H54 (cell line): ENCODE results near the gene RUFY2.
"Not testable (repeated sequence)": the region's sequence is repeated elsewhere in the genome, so short reads cannot be mapped to it uniquely, and the experiment has no call there.

Experiments used
- DNase-seq: peaks from one replicate; pipeline ENCODE4 v3.0.0; 2011; ENCODE audit warnings: low spot score, mixed read lengths; ENCODE audit not compliant: insufficient read length
- FAIRE-seq: peaks from 3 replicates; lab custom pipeline; 2011; peaks lifted over from hg19 to GRCh38; lab: Jason Lieb, UNC
- POLR2A ChIP-seq: IDR thresholded peaks from 2 replicates; pipeline ENCODE4 v1.6.1; 2011; ENCODE audit warnings: low read depth, mild to moderate bottlenecking, low read length

Gene RUFY2, protein sequence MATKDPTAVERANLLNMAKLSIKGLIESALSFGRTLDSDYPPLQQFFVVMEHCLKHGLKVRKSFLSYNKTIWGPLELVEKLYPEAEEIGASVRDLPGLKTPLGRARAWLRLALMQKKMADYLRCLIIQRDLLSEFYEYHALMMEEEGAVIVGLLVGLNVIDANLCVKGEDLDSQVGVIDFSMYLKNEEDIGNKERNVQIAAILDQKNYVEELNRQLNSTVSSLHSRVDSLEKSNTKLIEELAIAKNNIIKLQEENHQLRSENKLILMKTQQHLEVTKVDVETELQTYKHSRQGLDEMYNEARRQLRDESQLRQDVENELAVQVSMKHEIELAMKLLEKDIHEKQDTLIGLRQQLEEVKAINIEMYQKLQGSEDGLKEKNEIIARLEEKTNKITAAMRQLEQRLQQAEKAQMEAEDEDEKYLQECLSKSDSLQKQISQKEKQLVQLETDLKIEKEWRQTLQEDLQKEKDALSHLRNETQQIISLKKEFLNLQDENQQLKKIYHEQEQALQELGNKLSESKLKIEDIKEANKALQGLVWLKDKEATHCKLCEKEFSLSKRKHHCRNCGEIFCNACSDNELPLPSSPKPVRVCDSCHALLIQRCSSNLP

DNA sequence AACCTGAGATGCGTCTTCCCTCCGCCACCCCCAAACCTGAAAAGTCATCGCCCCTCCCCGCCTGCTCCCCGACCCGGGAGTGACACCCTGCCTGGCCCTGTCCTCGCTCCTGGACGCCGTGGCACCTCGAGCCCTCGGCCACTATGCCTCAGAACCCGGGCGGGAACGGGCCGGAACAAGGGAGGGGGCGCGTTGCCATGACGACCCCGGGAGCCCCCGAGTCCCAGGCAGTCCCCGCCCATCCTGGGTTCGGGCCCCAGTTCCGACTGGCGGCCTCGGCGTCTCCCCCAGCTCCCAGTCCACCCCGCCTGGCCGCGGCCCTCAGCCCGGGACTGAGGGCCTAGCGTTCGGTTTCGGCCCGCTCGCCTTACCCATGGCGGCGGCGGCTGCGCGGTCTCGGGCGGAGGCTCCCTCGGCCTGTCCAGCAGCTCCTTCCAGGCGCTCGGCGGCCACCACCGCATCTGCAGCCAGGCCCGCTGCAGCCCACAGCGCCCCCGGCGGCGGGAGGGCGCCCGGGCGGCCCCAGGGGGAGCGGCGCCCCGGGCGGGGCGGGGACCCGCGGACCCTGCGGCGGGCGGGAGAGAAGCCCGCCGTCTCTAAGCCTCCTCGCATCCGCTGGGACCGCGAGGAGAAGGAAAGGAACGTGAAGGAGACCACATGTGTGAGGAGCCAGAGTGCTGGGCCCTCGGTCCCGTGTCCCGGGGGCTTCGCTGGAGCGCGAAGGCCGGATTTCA, at the start of gene RUFY2:
Gene RUFY2, minus strand, starts transcription at position 463 of the 734 bp plus-strand sequence. Its CDS starts 88 bp downstream, at position 375.
- peak; percentile 91 for DNase-seq
- no peak for FAIRE-seq
- peak; percentile 58 for TF ChIP-seq POLR2A

DNA sequence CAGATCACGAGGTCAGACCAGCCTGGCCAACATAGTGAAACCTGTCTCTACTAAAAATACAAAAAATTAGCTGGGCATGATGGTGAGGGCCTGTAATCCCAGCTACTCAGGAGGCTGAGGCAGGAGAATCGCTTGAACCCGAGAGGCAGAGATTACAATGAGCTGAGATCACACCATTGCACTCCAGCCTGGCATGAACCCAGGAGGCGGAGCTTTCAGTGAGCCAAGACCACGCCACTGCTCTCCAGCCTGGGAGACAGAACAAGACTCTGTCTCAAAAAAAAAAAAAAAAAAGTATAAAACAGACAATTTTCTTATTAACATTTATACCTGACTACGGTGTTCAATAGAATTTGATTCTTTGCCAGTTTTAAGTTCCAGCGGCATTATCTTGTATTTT, 42.6 kb upstream of the RUFY2 start:
- peak; percentile 91 for FAIRE-seq
- not testable (repeated sequence) for DNase-seq

DNA sequence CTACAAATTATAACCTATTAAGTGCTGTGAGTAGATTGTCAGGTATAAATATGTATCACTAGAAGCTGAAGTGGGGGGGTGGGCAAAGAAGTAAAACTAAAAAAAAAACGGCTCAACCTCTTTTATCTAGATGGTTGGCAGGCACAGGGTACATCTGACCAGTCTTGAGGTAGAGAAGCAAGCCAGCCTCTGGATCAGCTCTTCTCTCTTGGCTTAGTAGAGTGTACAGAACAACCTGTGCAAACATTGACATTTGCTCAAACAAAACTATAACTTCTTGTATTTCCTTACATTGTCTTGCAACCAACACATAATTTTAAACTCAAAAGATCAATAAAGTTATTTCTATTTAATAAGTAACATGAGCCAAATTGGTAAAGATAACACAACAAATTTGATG, 39.1 kb upstream of the RUFY2 start:
- no peak for TF ChIP-seq POLR2A
- no peak for FAIRE-seq
- no peak for DNase-seq

DNA sequence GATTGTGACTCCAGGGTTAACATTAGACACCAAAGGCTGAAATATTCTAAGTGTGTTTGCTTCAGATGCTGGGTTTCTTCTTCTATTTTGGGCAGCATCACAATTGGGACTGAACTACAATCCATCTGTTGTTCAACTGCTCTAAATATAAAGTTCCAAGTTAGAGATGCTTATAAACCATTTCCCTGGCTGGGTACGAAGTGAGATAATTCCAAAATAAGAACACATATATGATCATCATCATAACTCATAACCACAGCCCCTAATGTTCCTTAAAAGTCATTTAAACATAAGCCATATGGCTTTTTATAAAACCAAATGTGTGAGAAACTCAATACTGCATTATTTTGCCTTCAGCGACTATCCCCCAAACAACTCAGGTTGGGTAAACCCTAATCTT, 35.9 kb upstream of the RUFY2 start:
- FAIRE-seq (no peak), DNase-seq (no peak)
- no peak for TF ChIP-seq POLR2A

DNA sequence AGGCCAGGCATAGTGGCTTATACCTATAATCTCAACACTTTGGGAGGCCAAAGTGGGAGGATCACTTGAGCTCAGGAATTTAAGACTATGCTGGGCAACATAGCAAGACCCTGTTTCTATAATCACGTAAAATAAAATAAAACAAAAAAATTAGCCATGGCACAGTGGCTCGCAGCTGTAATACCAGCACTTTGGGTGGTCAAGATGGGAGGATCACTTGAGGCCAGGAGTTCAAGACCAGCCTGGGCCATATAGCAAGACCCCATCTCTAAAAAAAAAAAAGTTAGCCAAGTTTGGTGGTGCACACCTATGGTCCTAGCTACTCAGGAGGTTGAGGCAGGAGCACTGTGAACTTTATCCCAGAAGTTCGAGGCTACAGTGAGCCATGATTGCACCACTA, 33.8 kb upstream of the RUFY2 start:
- FAIRE-seq, result no peak
- no peak for TF ChIP-seq POLR2A
- no peak for DNase-seq

GRCh38 chr10:68435803-68436202, 28.7 kb upstream of the RUFY2 start:
- no peak for DNase-seq
- peak; percentile 67 for FAIRE-seq
- no peak for TF ChIP-seq POLR2A

DNA sequence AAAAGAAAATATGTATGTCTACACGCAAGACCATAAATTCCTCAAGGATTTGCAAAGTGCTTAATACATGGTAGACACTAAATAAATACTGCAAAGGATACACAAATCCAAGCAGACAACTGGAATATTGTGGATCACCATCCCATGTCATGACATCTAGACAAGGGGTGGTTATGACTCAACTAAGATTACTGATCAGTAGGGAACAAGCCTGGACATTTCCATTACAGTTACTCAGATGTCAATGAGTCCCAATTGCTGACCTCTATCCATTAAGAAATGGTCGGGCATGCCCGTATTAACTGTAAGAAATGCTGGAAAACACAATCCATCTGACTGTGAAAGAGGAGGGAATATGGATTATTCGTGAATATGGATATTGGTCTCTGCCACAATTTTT, 27.6 kb upstream of the RUFY2 start:
- DNase-seq (no peak), FAIRE-seq (peak; percentile 30)
- no peak for TF ChIP-seq POLR2A

DNA sequence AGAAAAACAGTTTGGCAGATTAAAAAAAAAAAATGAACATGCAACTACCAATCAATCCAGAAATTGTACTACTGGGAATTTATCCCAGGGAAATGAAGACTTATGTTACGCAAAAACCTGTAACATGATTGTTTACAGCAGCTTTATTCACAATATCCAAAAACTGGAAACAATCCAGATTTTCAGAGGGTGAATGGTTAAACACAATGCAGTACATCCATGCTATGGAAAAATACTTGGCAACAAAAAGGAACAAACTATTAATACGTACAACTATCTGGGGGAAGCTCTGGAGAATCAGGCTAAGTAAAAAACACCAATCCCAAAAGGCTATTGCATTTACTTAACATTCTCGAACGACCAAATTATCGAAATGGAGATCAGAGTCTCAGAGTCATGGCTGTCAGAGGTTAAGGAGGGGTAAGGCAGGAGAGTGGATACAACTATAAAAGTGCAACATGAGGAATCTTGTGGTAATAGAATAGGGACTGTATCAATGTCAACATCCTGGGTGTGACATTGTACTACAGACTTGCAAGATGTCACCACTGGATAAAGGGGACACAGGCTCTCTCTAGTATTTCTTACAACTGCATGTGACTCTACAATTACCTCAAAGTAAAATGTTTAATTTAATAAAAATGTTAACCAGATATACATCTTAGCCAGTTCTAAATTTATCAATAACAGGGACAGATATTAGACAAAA, 21.5 kb upstream of the RUFY2 start:
- FAIRE-seq (peak; percentile 30), DNase-seq (no peak)
- TF ChIP-seq POLR2A, result no peak

DNA sequence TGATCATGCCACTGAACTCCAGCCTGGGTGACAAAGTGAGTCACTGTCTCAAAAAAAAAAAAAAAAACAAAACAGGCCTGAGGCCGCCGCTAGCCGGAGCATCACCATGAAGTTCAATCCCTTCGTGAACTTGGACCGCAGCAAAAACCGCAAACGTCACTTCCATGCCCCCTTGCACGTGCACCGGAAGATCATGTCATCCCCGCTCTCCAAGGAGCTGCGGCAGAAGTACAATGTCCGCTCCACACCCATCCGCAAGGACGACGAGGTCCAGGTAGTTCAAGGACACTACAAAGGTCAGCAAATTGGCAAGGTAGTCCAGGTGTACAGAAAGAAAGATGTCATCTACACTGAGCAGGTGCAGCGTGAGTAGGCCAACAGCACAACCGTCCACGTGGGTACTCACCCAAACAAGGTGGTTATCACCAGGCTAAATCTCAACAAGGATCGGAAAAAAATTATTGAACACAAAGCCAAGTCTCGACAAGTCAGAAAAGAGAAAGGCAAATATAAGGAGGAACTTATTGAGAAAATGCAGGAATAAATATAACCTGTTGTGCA, 17.5 kb upstream of the RUFY2 start:
- TF ChIP-seq POLR2A, result no peak
- DNase-seq (no peak), FAIRE-seq (no peak)

GRCh38 chr10:68423522-68423921, 16.4 kb upstream of the RUFY2 start:
- no peak for DNase-seq
- FAIRE-seq, result no peak
- no peak for TF ChIP-seq POLR2A

GRCh38 chr10:68419376-68419775, 12.3 kb upstream of the RUFY2 start:
- TF ChIP-seq POLR2A, result no peak
- FAIRE-seq (no peak), DNase-seq (no peak)

DNA sequence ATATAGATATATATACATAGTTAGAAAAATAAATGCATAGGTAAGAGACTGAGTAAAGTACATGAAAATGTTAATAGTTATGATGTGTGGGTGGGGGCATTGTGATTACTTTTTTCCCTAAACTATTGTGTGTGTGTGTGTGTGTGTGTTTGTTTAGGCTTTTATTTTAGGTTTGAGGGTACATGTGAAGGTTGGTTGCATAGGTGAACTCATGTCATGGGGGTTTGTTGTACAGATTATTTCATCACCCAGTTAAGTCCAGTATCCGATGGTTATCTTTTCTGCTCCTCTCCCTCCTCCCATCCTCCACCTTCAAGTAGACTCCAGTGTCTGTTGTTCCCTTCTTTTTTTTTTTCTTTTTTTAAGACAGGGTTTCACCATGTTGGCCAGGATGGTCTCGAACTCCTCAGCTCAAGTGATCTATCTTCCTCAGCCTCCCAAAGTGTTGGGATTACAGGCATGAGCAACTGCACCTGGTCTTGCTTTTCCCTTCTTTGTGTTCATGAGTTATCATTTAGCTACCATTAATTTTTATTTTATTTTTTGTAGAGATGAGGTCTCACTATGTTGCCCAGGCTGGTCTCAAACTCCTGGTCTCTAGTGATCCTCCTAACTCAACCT, 1.9 kb upstream of the RUFY2 start:
- no peak for TF ChIP-seq POLR2A
- no peak for DNase-seq
- no peak for FAIRE-seq
